Kidney (tissue), 14 donors: Measurements from ENCODE around the gene ERI2. TPM values are rescaled to one million over a fixed set of nuclear protein-coding genes. Genes with fewer than 3 reads are reported as not detected.

Experiments
- DNase-seq, 5 donors: peaks; one replicate each; pipeline ENCODE4 v3.0.0-alpha.2; 2013 to 2020
- FAIRE-seq: peaks from 2 replicates; lab custom pipeline; 2012; peaks lifted over from hg19 to GRCh38; lab: Jason Lieb, UNC
- H3K27ac ChIP-seq, 2 donors: one replicate each; pipeline ENCODE4 v1.7.0; 2013; ENCODE audit warnings: low read depth in 2 of 2, low read length in 2 of 2, inconsistent platforms in 1 of 2
- H3K27me3 ChIP-seq: one replicate; pipeline ENCODE4 v1.7.1; 2013; ENCODE audit warnings: low read length, inconsistent platforms; ENCODE audit not compliant: control insufficient read depth, insufficient read depth
- H3K36me3 ChIP-seq, 3 donors: one replicate each; pipeline versions ENCODE4 v1.7.0 to v1.7.1; 2013; ENCODE audit warnings: low read length in 3 of 3, control low read depth in 1 of 3, inconsistent platforms in 1 of 3; ENCODE audit not compliant: insufficient read depth in 3 of 3, control insufficient read depth in 2 of 3
- H3K4me1 ChIP-seq, 3 donors: one replicate each; pipeline versions ENCODE4 v1.7.0 to v1.7.1; 2013; ENCODE audit warnings: low read length in 3 of 3, inconsistent platforms in 1 of 3, low read depth in 1 of 3; ENCODE audit not compliant: control insufficient read depth in 2 of 3, insufficient read depth in 2 of 3
- H3K4me3 ChIP-seq, 3 donors: one replicate each; pipeline versions ENCODE4 v1.7.0 to v1.8.1; 2013; ENCODE audit warnings: low read length in 3 of 3, control low read depth in 1 of 3, inconsistent platforms in 1 of 3
- H3K9ac ChIP-seq, 3 donors: one replicate each; pipeline versions ENCODE4 v1.7.0 to v1.7.1; 2013; ENCODE audit warnings: low read length in 3 of 3, control low read depth in 1 of 3, inconsistent platforms in 1 of 3
- H3K9me3 ChIP-seq, 3 donors: one replicate each; pipeline versions ENCODE4 v1.7.0 to v1.7.1; 2013; ENCODE audit warnings: low read length in 3 of 3, control low read depth in 1 of 3, inconsistent platforms in 1 of 3; ENCODE audit not compliant: control insufficient read depth in 2 of 3, insufficient read depth in 1 of 3
- intact Hi-C: fragments of 100-400 bp; cut with DNase I; formaldehyde crosslinking; loops from one replicate; pipeline ENCODE4 v1.11.1; 2022
- polyA plus RNA-seq: library from polyadenylated mRNA; stranded (reverse); fragments of 350-450 nt; fragmentation: Illumina TruSeq; extraction: RNeasy Lipid Tissue Mini Kit (QIAGEN cat#74804); gene quantifications from one replicate; pipeline ENCODE4 v1.2.3, GENCODE V29; 2014; ENCODE audit warnings: low read depth, low replicate concordance; ENCODE audit not compliant: insufficient read depth
- total RNA-seq: library from RNA; stranded (reverse); fragmentation: NEBNext Ultra II Directional; extraction: Animal tissue kit (Norgen Biotek cat#: 25700); gene quantifications from one replicate; pipeline ENCODE4 v1.2.1, GENCODE V29; 2021
- TF ChIP-seq, protein P1 (sequence below): IDR thresholded peaks from 3 replicates; pipeline ENCODE4 v1.5.1; 2012; ENCODE audit warnings: mild to moderate bottlenecking, moderate library complexity, borderline replicate concordance; ENCODE audit not compliant: insufficient read depth; ENCODE audit errors: extremely low read depth
- donor health status: control.
- donor health status: control.
- donor health status: control.
- donor health status: control.
- donor health status: control.
- donor health status: DM: yes; HTN: yes; CAD: no.
- donor health status: Normal renal cell carcinoma (clear cell type).

The ERI2 gene
- total and polyA plus RNA-seq, 2 donors from 2014 or later: 7.1 to 14.3 TPM

DNA sequence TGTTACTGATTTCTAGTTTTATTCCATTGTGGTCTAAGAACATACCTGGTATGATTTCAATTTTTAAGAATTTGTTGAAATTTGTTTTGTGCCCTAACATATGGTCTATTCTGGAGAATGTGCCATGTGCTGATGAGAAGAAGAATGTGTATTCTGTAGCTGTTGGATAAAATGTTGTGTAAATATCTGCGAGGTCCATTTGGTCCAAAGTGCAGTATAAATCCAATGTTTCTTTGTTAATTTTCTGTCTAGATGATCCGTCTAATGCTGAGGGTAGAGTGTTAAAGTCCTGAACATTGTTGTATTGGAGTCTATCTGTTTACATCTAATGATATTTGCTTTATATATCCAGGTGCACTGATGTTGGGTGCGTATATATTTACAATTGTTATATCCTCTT lies 32.6 kb downstream of the ERI2 start:
- Histone ChIP-seq H3K4me3 (no peak overlapping the region), H3K27ac (no peak overlapping the region), H3K9me3 (no peaks in the 10 kb centered on the region), H3K27me3 (no peaks in the 10 kb centered on the region), H3K36me3 (peaks cover 0 to 27% (median 4%) of the 10 kb centered on the region in 3 donors), H3K9ac (no peak overlapping the region), H3K4me1 (no peaks in the 10 kb centered on the region)
- FAIRE-seq (no peak), DNase-seq (no peak)
- intact Hi-C loops: no loop called here
- TF ChIP-seq, protein P1, sequence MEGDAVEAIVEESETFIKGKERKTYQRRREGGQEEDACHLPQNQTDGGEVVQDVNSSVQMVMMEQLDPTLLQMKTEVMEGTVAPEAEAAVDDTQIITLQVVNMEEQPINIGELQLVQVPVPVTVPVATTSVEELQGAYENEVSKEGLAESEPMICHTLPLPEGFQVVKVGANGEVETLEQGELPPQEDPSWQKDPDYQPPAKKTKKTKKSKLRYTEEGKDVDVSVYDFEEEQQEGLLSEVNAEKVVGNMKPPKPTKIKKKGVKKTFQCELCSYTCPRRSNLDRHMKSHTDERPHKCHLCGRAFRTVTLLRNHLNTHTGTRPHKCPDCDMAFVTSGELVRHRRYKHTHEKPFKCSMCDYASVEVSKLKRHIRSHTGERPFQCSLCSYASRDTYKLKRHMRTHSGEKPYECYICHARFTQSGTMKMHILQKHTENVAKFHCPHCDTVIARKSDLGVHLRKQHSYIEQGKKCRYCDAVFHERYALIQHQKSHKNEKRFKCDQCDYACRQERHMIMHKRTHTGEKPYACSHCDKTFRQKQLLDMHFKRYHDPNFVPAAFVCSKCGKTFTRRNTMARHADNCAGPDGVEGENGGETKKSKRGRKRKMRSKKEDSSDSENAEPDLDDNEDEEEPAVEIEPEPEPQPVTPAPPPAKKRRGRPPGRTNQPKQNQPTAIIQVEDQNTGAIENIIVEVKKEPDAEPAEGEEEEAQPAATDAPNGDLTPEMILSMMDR: no peak

DNA sequence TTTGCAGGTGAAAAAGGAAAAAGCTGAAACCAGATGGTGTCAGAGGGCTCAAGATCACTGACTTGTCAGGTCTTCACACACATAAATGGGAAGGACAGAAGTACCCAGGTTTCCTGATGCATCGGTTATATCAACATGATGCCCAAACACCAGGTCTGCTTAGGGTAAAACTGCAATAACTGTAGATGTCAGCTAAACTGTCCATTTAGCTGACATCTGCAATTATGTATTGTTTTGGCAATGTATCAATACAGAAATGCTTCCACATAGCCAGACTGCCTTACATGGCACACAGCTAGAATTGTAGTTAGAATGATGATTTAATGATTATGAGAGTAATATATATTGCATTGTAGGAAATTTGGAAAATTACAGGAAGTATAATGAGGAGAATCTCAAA lies 37.5 kb downstream of the ERI2 start:
- no peaks in the 10 kb centered on the region for H3K9me3 ChIP-seq
- FAIRE-seq: no peak
- TF ChIP-seq, protein P1: no peak

DNA sequence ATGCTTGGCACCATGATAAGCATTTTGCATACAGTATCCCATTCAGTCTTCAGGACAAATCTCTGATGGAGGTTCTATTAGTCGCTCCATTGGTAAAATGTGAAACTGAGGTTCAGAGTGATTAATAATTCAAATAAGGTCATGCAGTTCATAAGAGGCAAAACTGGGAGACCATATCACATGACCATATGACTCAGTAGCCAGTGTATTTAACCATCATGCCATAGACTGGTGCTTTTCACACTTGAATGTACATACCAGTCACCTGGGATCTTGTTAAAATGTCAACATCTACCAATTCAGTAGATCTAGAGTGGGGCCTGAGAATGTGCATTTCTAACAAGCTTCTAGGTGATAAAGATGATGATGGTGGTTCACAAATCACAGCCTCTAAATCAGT lies 38.2 kb downstream of the ERI2 start:
- H3K9ac ChIP-seq: no peak overlapping the region
- no peak for DNase-seq
- H3K4me1 ChIP-seq: peaks cover 0 to 8% (median 5%) of the 10 kb centered on the region in 3 donors
- TF ChIP-seq, protein P1: no peak
- intact Hi-C loops: no loop called here
- H3K27ac ChIP-seq: peak overlapping the region in 1 of 2 donors; percentile 28
- H3K4me3 ChIP-seq: no peak overlapping the region
- peaks cover 0 to 4% (median 0%) of the 10 kb centered on the region in 3 donors for H3K36me3 ChIP-seq
- no peak for FAIRE-seq
- no peaks in the 10 kb centered on the region for H3K9me3 ChIP-seq
- H3K27me3 ChIP-seq: no peaks in the 10 kb centered on the region

More for the DNA sequence above, 37.5 kb downstream of the ERI2 start:
- H3K9ac ChIP-seq: no peak overlapping the region
- H3K36me3 ChIP-seq: peaks cover 0 to 4% (median 0%) of the 10 kb centered on the region in 3 donors
- H3K4me1 ChIP-seq: peaks cover 0 to 7% (median 5%) of the 10 kb centered on the region in 3 donors
- H3K27ac ChIP-seq: no peak overlapping the region
- intact Hi-C loops: no loop called here
- H3K27me3 ChIP-seq: no peaks in the 10 kb centered on the region
- H3K4me3 ChIP-seq: no peak overlapping the region
- no peak for DNase-seq

DNA sequence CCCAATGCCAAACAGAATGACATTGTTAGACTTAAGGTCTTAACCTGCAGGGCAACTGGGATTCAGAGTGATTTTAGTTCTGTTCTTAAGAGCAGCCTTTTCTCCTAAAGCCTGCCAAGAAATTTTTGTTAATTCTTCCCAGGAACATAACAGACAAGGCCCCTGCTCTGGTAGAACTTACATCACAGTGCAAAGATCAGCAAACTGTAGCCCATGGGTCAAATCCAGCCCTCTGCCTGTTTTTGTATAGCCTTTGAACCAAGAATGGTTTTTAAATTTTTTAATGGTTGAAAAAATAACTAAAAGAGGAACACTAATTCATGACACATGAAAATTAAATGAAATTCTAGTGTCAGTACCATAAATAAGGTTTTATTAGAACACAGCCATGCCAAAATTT lies 38.7 kb downstream of the ERI2 start:
- no peaks in the 10 kb centered on the region for H3K9me3 ChIP-seq
- H3K27ac ChIP-seq: peak overlapping the region in 1 of 2 donors; percentile 28
- DNase-seq (no peak), FAIRE-seq (no peak)
- H3K36me3 ChIP-seq: peaks cover 0 to 4% (median 0%) of the 10 kb centered on the region in 3 donors
- peaks cover 0 to 14% (median 5%) of the 10 kb centered on the region in 3 donors for H3K4me1 ChIP-seq
- H3K4me3 ChIP-seq: no peak overlapping the region
- TF ChIP-seq, protein P1: no peak
- no peaks in the 10 kb centered on the region for H3K27me3 ChIP-seq
- H3K9ac ChIP-seq: no peak overlapping the region
- intact Hi-C loops: no loop called here
